Parathyroid adenoma (tissue), 2 donors: ENCODE results near the gene BMPR1B.

Experiments
- H2AFZ ChIP-seq: fragments of 300-600 bp; sonication (generic); one replicate; pipeline ENCODE4 v1.7.0; 2017; ENCODE audit warnings: antibody characterized with exemption, mild to moderate bottlenecking
- H3K27ac ChIP-seq: fragments of 300-600 bp; sonication (generic); one replicate; pipeline ENCODE4 v1.7.0; 2017
- H3K27me3 ChIP-seq: fragments of 300-600 bp; sonication (generic); one replicate; pipeline ENCODE4 v1.7.0; 2017; ENCODE audit warnings: low read length; ENCODE audit not compliant: control insufficient read depth, insufficient read depth
- H3K36me3 ChIP-seq: fragments of 300-600 bp; sonication (generic); one replicate; pipeline ENCODE4 v1.7.0; 2017; ENCODE audit warnings: low read length; ENCODE audit not compliant: control insufficient read depth, insufficient read depth
- H3K4me1 ChIP-seq: fragments of 300-600 bp; sonication (generic); one replicate; pipeline ENCODE4 v1.7.0; 2017; ENCODE audit warnings: control low read depth
- H3K4me2 ChIP-seq: fragments of 300-600 bp; sonication (generic); one replicate; pipeline ENCODE4 v1.7.0; 2017; ENCODE audit warnings: low read length
- H3K4me3 ChIP-seq: fragments of 300-600 bp; sonication (generic); one replicate; pipeline ENCODE4 v1.7.0; 2017; ENCODE audit warnings: low read depth, low read length
- H3K79me2 ChIP-seq: fragments of 300-600 bp; sonication (generic); one replicate; pipeline ENCODE4 v1.7.0; 2017; ENCODE audit warnings: control low read depth
- H3K9ac ChIP-seq: fragments of 300-600 bp; sonication (generic); one replicate; pipeline ENCODE4 v1.7.0; 2017; ENCODE audit warnings: mild to moderate bottlenecking
- H3K9me3 ChIP-seq: fragments of 300-600 bp; sonication (generic); one replicate; pipeline ENCODE4 v1.7.0; 2017; ENCODE audit warnings: low read length; ENCODE audit not compliant: control insufficient read depth
- CTCF ChIP-seq: fragments of 300-600 bp; sonication (generic); IDR thresholded peaks from one replicate; pipeline ENCODE4 v1.7.0; 2017; ENCODE audit warnings: antibody characterized with exemption, mild to moderate bottlenecking
- donor health status: primary hyperparathyroidism.

Gene BMPR1B

GRCh38 chr4:94743838-94744237 is 13.9 kb upstream of the BMPR1B start:
- H3K9me3 ChIP-seq = no peaks in the 10 kb centered on the region
- H3K4me2 ChIP-seq = no peak overlapping the region
- H3K4me1 ChIP-seq = no peaks in the 10 kb centered on the region
- H3K27me3 ChIP-seq = no peaks in the 10 kb centered on the region
- no peak overlapping the region for H2AFZ ChIP-seq
- no peaks in the 10 kb centered on the region for H3K36me3 ChIP-seq
- no peaks in the 10 kb centered on the region for H3K79me2 ChIP-seq
- H3K27ac ChIP-seq = no peak overlapping the region
- no peak for TF ChIP-seq CTCF
- no peak overlapping the region for H3K9ac ChIP-seq
- H3K4me3 ChIP-seq = no peak overlapping the region

- TF ChIP-seq CTCF = no peak
- Histone ChIP-seq H3K9ac (no peak overlapping the region), H3K36me3 (no peaks in the 10 kb centered on the region), H3K27me3 (no peaks in the 10 kb centered on the region), H3K9me3 (no peaks in the 10 kb centered on the region), H3K4me3 (no peak overlapping the region), H3K79me2 (no peaks in the 10 kb centered on the region), H3K4me1 (no peaks in the 10 kb centered on the region), H2AFZ (no peak overlapping the region), H3K27ac (no peak overlapping the region), H3K4me2 (no peak overlapping the region)
Observed at GRCh38 chr4:94744850-94745249, 12.9 kb upstream of the BMPR1B start.

- H3K9ac ChIP-seq = no peak overlapping the region
- no peaks in the 10 kb centered on the region for H3K4me1 ChIP-seq
- H3K27me3 ChIP-seq = no peaks in the 10 kb centered on the region
- no peaks in the 10 kb centered on the region for H3K9me3 ChIP-seq
- no peak overlapping the region for H3K4me3 ChIP-seq
- H3K79me2 ChIP-seq = no peaks in the 10 kb centered on the region
- H3K4me2 ChIP-seq = no peak overlapping the region
- no peaks in the 10 kb centered on the region for H3K36me3 ChIP-seq
- H2AFZ ChIP-seq = no peak overlapping the region
- H3K27ac ChIP-seq = no peak overlapping the region
- TF ChIP-seq CTCF = no peak
Observed at GRCh38 chr4:94746746-94747145, 11.0 kb upstream of the BMPR1B start.

GRCh38 chr4:94758141-94758699 is 465 bp downstream of the BMPR1B start:
- peak overlapping the region; percentile 57 for H3K4me3 ChIP-seq
- no peaks in the 10 kb centered on the region for H3K79me2 ChIP-seq
- TF ChIP-seq CTCF = no peak
- H3K36me3 ChIP-seq = no peaks in the 10 kb centered on the region
- no peak overlapping the region for H3K27ac ChIP-seq
- peak overlapping the region; percentile 80 for H3K4me2 ChIP-seq
- H3K9ac ChIP-seq = no peak overlapping the region
- H2AFZ ChIP-seq = peak overlapping the region; percentile 38
- no peaks in the 10 kb centered on the region for H3K9me3 ChIP-seq
- H3K27me3 ChIP-seq = no peaks in the 10 kb centered on the region
- no peaks in the 10 kb centered on the region for H3K4me1 ChIP-seq

GRCh38 chr4:94758700-94759399 is 1.1 kb downstream of the BMPR1B start:
- H3K9ac ChIP-seq = no peak overlapping the region
- no peaks in the 10 kb centered on the region for H3K27me3 ChIP-seq
- H3K4me1 ChIP-seq = no peaks in the 10 kb centered on the region
- no peaks in the 10 kb centered on the region for H3K9me3 ChIP-seq
- peak overlapping the region; percentile 38 for H2AFZ ChIP-seq
- no peak for TF ChIP-seq CTCF
- peak overlapping the region; percentile 80 for H3K4me2 ChIP-seq
- no peaks in the 10 kb centered on the region for H3K36me3 ChIP-seq
- H3K79me2 ChIP-seq = no peaks in the 10 kb centered on the region
- no peak overlapping the region for H3K27ac ChIP-seq
- peak overlapping the region; percentile 57 for H3K4me3 ChIP-seq
